ENCODE measurements around the gene NEK1.

The NEK1 gene

GRCh38 chr4:169404960-169405359 lies 207.4 kb downstream of the NEK1 start:
- Histone ChIP-seq H3K27me3 (ENCODE audit: insufficient read depth, low read length, poor library complexity) (no peaks in the 10 kb centered on the region), H2AFZ (ENCODE audit: low read depth, low read length) (no peak overlapping the region), H3K79me2 (ENCODE audit: insufficient read depth, low read length) (no peaks in the 10 kb centered on the region), H3K4me2 (ENCODE audit: insufficient read depth, low read length) (no peak overlapping the region), H3K4me1 (ENCODE audit: insufficient read depth, low read length) (no peaks in the 10 kb centered on the region), H3K36me3 (ENCODE audit: insufficient read depth, low read length) (peaks cover 7% of the 10 kb centered on the region; the same call in 1 of the 2 replicates), H3K9ac (ENCODE audit: low read depth, low read length) (no peak overlapping the region), H3K4me3 (ENCODE audit: low read depth in 1 of 2, low read length in 2 of 2) (no peak overlapping the region), H3K9me3 (ENCODE audit: insufficient read depth, low read length, severe bottlenecking) (no peaks in the 10 kb centered on the region), H3K27ac (ENCODE audit: low read length) (no peak overlapping the region), H4K20me1 (ENCODE audit: insufficient read depth, low read length) (no peaks in the 10 kb centered on the region)
- TF ChIP-seq CTCF (IDR thresholded peaks at IDR 0.05; ENCODE audit: borderline replicate concordance, extremely low read depth, low read length, poor library complexity, severe bottlenecking) (no peak), EZH2 (IDR thresholded peaks at IDR 0.05; ENCODE audit: borderline replicate concordance, low read depth, low read length, severe bottlenecking) (no peak)
- DNase-seq (no peak), ATAC-seq (ENCODE audit: insufficient read depth, low read depth) (no peak)

GRCh38 chr4:169400832-169401231 lies 211.6 kb downstream of the NEK1 start:
- Histone ChIP-seq H3K27ac (ENCODE audit: low read length) (no peak overlapping the region), H3K36me3 (ENCODE audit: insufficient read depth, low read length) (peaks cover 7% of the 10 kb centered on the region; the same call in 1 of the 2 replicates), H3K9ac (ENCODE audit: low read depth, low read length) (no peak overlapping the region), H3K79me2 (ENCODE audit: insufficient read depth, low read length) (no peaks in the 10 kb centered on the region), H3K4me2 (ENCODE audit: insufficient read depth, low read length) (no peak overlapping the region), H3K9me3 (ENCODE audit: insufficient read depth, low read length, severe bottlenecking) (no peaks in the 10 kb centered on the region), H3K4me3 (ENCODE audit: low read depth in 1 of 2, low read length in 2 of 2) (no peak overlapping the region), H2AFZ (ENCODE audit: low read depth, low read length) (no peak overlapping the region), H4K20me1 (ENCODE audit: insufficient read depth, low read length) (no peaks in the 10 kb centered on the region), H3K4me1 (ENCODE audit: insufficient read depth, low read length) (no peaks in the 10 kb centered on the region), H3K27me3 (ENCODE audit: insufficient read depth, low read length, poor library complexity) (no peaks in the 10 kb centered on the region)
- ATAC-seq (ENCODE audit: insufficient read depth, low read depth) (no peak), DNase-seq (no peak)
- TF ChIP-seq CTCF (IDR thresholded peaks at IDR 0.05; ENCODE audit: borderline replicate concordance, extremely low read depth, low read length, poor library complexity, severe bottlenecking) (no peak), EZH2 (IDR thresholded peaks at IDR 0.05; ENCODE audit: borderline replicate concordance, low read depth, low read length, severe bottlenecking) (no peak)

- H3K79me2 ChIP-seq (ENCODE audit: insufficient read depth, low read length) = no peaks in the 10 kb centered on the region
- no peak overlapping the region for H3K4me2 ChIP-seq (ENCODE audit: insufficient read depth, low read length)
- ATAC-seq (ENCODE audit: insufficient read depth, low read depth) (no peak), DNase-seq (no peak)
- H3K4me1 ChIP-seq (ENCODE audit: insufficient read depth, low read length) = no peaks in the 10 kb centered on the region
- no peak overlapping the region for H2AFZ ChIP-seq (ENCODE audit: low read depth, low read length)
- no peak for TF ChIP-seq EZH2 (IDR thresholded peaks at IDR 0.05; ENCODE audit: borderline replicate concordance, low read depth, low read length, severe bottlenecking)
- no peak for TF ChIP-seq CTCF (IDR thresholded peaks at IDR 0.05; ENCODE audit: borderline replicate concordance, extremely low read depth, low read length, poor library complexity, severe bottlenecking)
- H3K27ac ChIP-seq (ENCODE audit: low read length) = no peak overlapping the region
- no peaks in the 10 kb centered on the region for H3K27me3 ChIP-seq (ENCODE audit: insufficient read depth, low read length, poor library complexity)
- H3K4me3 ChIP-seq (ENCODE audit: low read depth in 1 of 2, low read length in 2 of 2) = no peak overlapping the region
- H3K36me3 ChIP-seq (ENCODE audit: insufficient read depth, low read length) = peaks cover 7% of the 10 kb centered on the region; the same call in 1 of the 2 replicates
- no peaks in the 10 kb centered on the region for H4K20me1 ChIP-seq (ENCODE audit: insufficient read depth, low read length)
- H3K9me3 ChIP-seq (ENCODE audit: insufficient read depth, low read length, severe bottlenecking) = no peaks in the 10 kb centered on the region
- no peak overlapping the region for H3K9ac ChIP-seq (ENCODE audit: low read depth, low read length)
Measured at GRCh38 chr4:169399976-169400767, 212.2 kb downstream of the NEK1 start.
